ENCODE measurements around the gene SND1.
A peak's percentile ranks its signal among the peaks of the same experiment; 100 is the strongest.

- TF ChIP-seq, protein P1, sequence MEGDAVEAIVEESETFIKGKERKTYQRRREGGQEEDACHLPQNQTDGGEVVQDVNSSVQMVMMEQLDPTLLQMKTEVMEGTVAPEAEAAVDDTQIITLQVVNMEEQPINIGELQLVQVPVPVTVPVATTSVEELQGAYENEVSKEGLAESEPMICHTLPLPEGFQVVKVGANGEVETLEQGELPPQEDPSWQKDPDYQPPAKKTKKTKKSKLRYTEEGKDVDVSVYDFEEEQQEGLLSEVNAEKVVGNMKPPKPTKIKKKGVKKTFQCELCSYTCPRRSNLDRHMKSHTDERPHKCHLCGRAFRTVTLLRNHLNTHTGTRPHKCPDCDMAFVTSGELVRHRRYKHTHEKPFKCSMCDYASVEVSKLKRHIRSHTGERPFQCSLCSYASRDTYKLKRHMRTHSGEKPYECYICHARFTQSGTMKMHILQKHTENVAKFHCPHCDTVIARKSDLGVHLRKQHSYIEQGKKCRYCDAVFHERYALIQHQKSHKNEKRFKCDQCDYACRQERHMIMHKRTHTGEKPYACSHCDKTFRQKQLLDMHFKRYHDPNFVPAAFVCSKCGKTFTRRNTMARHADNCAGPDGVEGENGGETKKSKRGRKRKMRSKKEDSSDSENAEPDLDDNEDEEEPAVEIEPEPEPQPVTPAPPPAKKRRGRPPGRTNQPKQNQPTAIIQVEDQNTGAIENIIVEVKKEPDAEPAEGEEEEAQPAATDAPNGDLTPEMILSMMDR (tag by site-specific recombination; IDR thresholded peaks at IDR 0.05) = no peak
- TF ChIP-seq ZNF747 (tag by site-specific recombination; IDR thresholded peaks at IDR 0.05) (no peak), ATF2 (tag by site-specific recombination; IDR thresholded peaks at IDR 0.05; ENCODE audit: low read depth) (no peak), HOXA7 (CRISPR knock-in tag; IDR thresholded peaks at IDR 0.05; ENCODE audit: borderline replicate concordance) (no peak), ZNF37A (tag by site-specific recombination; IDR thresholded peaks at IDR 0.05) (no peak), ZNF280C (tag by site-specific recombination; IDR thresholded peaks at IDR 0.05) (no peak), ZXDB (tag by site-specific recombination; IDR thresholded peaks at IDR 0.05) (no peak), ZNF580 (tag by site-specific recombination; IDR thresholded peaks at IDR 0.05) (no peak), KLF1 (tag by site-specific recombination; IDR thresholded peaks at IDR 0.05) (peak; percentile 56; the same call in 1 of the 2 replicates), ZNF600 (tag by site-specific recombination; IDR thresholded peaks at IDR 0.05) (no peak), ZFP37 (tag by site-specific recombination; IDR thresholded peaks at IDR 0.05) (no peak)
- TF ChIP-seq, protein P2, sequence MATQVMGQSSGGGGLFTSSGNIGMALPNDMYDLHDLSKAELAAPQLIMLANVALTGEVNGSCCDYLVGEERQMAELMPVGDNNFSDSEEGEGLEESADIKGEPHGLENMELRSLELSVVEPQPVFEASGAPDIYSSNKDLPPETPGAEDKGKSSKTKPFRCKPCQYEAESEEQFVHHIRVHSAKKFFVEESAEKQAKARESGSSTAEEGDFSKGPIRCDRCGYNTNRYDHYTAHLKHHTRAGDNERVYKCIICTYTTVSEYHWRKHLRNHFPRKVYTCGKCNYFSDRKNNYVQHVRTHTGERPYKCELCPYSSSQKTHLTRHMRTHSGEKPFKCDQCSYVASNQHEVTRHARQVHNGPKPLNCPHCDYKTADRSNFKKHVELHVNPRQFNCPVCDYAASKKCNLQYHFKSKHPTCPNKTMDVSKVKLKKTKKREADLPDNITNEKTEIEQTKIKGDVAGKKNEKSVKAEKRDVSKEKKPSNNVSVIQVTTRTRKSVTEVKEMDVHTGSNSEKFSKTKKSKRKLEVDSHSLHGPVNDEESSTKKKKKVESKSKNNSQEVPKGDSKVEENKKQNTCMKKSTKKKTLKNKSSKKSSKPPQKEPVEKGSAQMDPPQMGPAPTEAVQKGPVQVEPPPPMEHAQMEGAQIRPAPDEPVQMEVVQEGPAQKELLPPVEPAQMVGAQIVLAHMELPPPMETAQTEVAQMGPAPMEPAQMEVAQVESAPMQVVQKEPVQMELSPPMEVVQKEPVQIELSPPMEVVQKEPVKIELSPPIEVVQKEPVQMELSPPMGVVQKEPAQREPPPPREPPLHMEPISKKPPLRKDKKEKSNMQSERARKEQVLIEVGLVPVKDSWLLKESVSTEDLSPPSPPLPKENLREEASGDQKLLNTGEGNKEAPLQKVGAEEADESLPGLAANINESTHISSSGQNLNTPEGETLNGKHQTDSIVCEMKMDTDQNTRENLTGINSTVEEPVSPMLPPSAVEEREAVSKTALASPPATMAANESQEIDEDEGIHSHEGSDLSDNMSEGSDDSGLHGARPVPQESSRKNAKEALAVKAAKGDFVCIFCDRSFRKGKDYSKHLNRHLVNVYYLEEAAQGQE (tag by site-specific recombination; IDR thresholded peaks at IDR 0.05) = no peak
These were observed 460.2 kb downstream of the SND1 start for GRCh38 chr7:128112018-128112780.
